NOMO-1 treated with DMSO at 0.1 percent for 48 hours (cell line): ENCODE measurements around the gene ELL.

ENCODE experiments used
- DNase-seq: peaks from one replicate; lab custom pipeline; 2025; ENCODE audit not compliant: unreplicated experiment; lab: John Stamatoyannopoulos, UW

The ELL gene

GRCh38 chr19:18424890-18425514, 96.9 kb downstream of the ELL start:
- DNase-seq = no peak

GRCh38 chr19:18424122-18424889, 97.6 kb downstream of the ELL start:
- DNase-seq = no peak

- no peak for DNase-seq
Observed at GRCh38 chr19:18423258-18424020, 98.4 kb downstream of the ELL start.

- no peak for DNase-seq
Observed at GRCh38 chr19:18422530-18423191, 99.2 kb downstream of the ELL start.

- no peak for DNase-seq
Observed at GRCh38 chr19:18421371-18421959, 100.4 kb downstream of the ELL start.

- DNase-seq = no peak
Observed at GRCh38 chr19:18420930-18421329, 100.9 kb downstream of the ELL start.

- peak; percentile 24 for DNase-seq
Observed at GRCh38 chr19:18419699-18420460, 102.0 kb downstream of the ELL start.

- DNase-seq = peak; percentile 68
Observed at GRCh38 chr19:18419195-18419698, 102.6 kb downstream of the ELL start, which contains the start of gene SSBP4. SSBP4 (plus strand) TSS chr19:18419398; CDS start chr19:18419649, 251 bp downstream.

GRCh38 chr19:18418483-18419194, 103.2 kb downstream of the ELL start:
- peak; percentile 23 for DNase-seq

- DNase-seq = no peak
Observed at GRCh38 chr19:18418029-18418482, 103.8 kb downstream of the ELL start.

GRCh38 chr19:18417250-18418028, 104.4 kb downstream of the ELL start:
- DNase-seq = peak; percentile 84

GRCh38 chr19:18416778-18417249, 105.1 kb downstream of the ELL start:
- DNase-seq = peak; percentile 86

- DNase-seq = peak; percentile 58
Observed at GRCh38 chr19:18415178-18415867, 106.5 kb downstream of the ELL start.

GRCh38 chr19:18414504-18415177, 107.2 kb downstream of the ELL start:
- peak; percentile 51 for DNase-seq

GRCh38 chr19:18412610-18413239, 109.1 kb downstream of the ELL start:
- no peak for DNase-seq

- peak; percentile 36 for DNase-seq
Observed at GRCh38 chr19:18408053-18408476, 113.8 kb downstream of the ELL start.

- no peak for DNase-seq
Observed at GRCh38 chr19:18406749-18407148, 115.1 kb downstream of the ELL start.
